Keratinocyte (primary cell): ENCODE measurements around the gene DMD. TPM values are rescaled to one million over a fixed set of nuclear protein-coding genes. Genes with fewer than 3 reads are reported as not detected.

Experiments
- DNase-seq: peaks from one replicate; pipeline ENCODE4 v3.0.0-alpha.2; 2011; ENCODE audit warnings: low read depth, missing footprints, low spot score
- FAIRE-seq: peaks from 2 replicates; lab custom pipeline; 2011; peaks lifted over from hg19 to GRCh38; lab: Jason Lieb, UNC
- H2AFZ ChIP-seq: 2 replicates; pipeline ENCODE4 v1.6.0; 2012; ENCODE audit warnings: low read length, control low read depth, inconsistent platforms; ENCODE audit not compliant: control insufficient read depth
- H3K27ac ChIP-seq: 2 replicates; pipeline ENCODE4 v1.5.1; 2011; ENCODE audit warnings: low read length; ENCODE audit not compliant: control insufficient read depth, insufficient read depth
- H3K27me3 ChIP-seq: 3 replicates; pipeline ENCODE4 v1.6.0; 2011; ENCODE audit warnings: low read length; ENCODE audit not compliant: control insufficient read depth, insufficient read depth; ENCODE audit errors: extremely low read depth
- H3K36me3 ChIP-seq, 2 experiments: 2 replicates in 1 of 2; 3 replicates in 1 of 2; pipeline ENCODE4 v1.5.1; 2011; ENCODE audit warnings: low read length in 2 of 2, mild to moderate bottlenecking in 1 of 2; ENCODE audit not compliant: control insufficient read depth in 2 of 2, insufficient read depth in 2 of 2; ENCODE audit errors: extremely low read depth in 1 of 2
- H3K4me1 ChIP-seq: 3 replicates; pipeline ENCODE4 v1.5.1; 2011; ENCODE audit warnings: low read length; ENCODE audit not compliant: control insufficient read depth, insufficient read depth; ENCODE audit errors: extremely low read depth
- H3K4me2 ChIP-seq: 3 replicates; pipeline ENCODE4 v1.6.0; 2011; ENCODE audit warnings: low read depth, low read length; ENCODE audit not compliant: control insufficient read depth, insufficient read depth; ENCODE audit errors: extremely low read depth
- H3K4me3 ChIP-seq, 3 experiments: fragments of 200-600 bp in 1 of 3; sonication (generic) in 1 of 3; 2 replicates in 2 of 3; 3 replicates in 1 of 3; pipeline ENCODE4 v1.5.1; 2011 to 2016; ENCODE audit warnings: low read length in 3 of 3, mild to moderate bottlenecking in 3 of 3, control low read depth in 2 of 3, inconsistent platforms in 1 of 3, low read depth in 1 of 3, mixed read lengths in 1 of 3, mixed run types in 1 of 3, moderate library complexity in 1 of 3; ENCODE audit not compliant: control insufficient read depth in 2 of 3, insufficient read depth in 2 of 3; ENCODE audit errors: extremely low read depth in 1 of 3
- H3K79me2 ChIP-seq: 2 replicates; pipeline ENCODE4 v1.6.0; 2012; ENCODE audit warnings: low read length; ENCODE audit not compliant: control insufficient read depth, insufficient read depth
- H3K9ac ChIP-seq: 3 replicates; pipeline ENCODE4 v1.6.0; 2011; ENCODE audit warnings: low read length; ENCODE audit not compliant: control insufficient read depth, insufficient read depth; ENCODE audit errors: extremely low read depth
- H3K9me1 ChIP-seq: 3 replicates; pipeline ENCODE4 v1.6.0; 2011; ENCODE audit warnings: low read length; ENCODE audit not compliant: control insufficient read depth, insufficient read depth; ENCODE audit errors: extremely low read depth
- H3K9me3 ChIP-seq: 2 replicates; pipeline ENCODE4 v1.5.1; 2012; ENCODE audit warnings: low read depth, low read length; ENCODE audit not compliant: control insufficient read depth
- H4K20me1 ChIP-seq: 3 replicates; pipeline ENCODE4 v1.6.0; 2011; ENCODE audit warnings: low read length; ENCODE audit not compliant: control insufficient read depth, insufficient read depth; ENCODE audit errors: extremely low read depth
- CTCF ChIP-seq, 3 experiments: IDR thresholded peaks in 1 of 3; conservative IDR thresholded peaks in 1 of 3; optimal IDR thresholded peaks in 1 of 3; 2 replicates in 2 of 3; 3 replicates in 1 of 3; pipeline versions ENCODE3 to v1.5.1; 2011; ENCODE audit warnings: low read length in 3 of 3, mild to moderate bottlenecking in 3 of 3, moderate library complexity in 2 of 3, control low read depth in 1 of 3, inconsistent platforms in 1 of 3; ENCODE audit not compliant: insufficient read depth in 2 of 3; ENCODE audit errors: extremely low read depth in 1 of 3
- EZH2 ChIP-seq: IDR thresholded peaks from one replicate; pipeline ENCODE4 v1.6.1; 2012; ENCODE audit warnings: inconsistent platforms, mild to moderate bottlenecking, low read length, moderate library complexity
- dilution Hi-C: fragments of 300-500 bp; cut with MboI; formaldehyde crosslinking; loops from one replicate; pipeline ENCODE4 v1.7.0; 2020; ENCODE audit warnings: low sequenced_read_pairs; ENCODE audit not compliant: extremely low pct_ligation_motif_present
- polyA plus RNA-seq, 5 experiments: library from polyadenylated mRNA; depleted of rRNA in 3 of 5; stranded (reverse) in 3 of 5; stranded (forward) in 1 of 5; unstranded in 1 of 5; fragments of >200 nt; gene quantifications; 1 replicate in 1 of 5; 2 replicates in 3 of 5; 3 replicates in 1 of 5; pipeline versions ENCODE4 v1.2.1 to v1.2.3, GENCODE V29; 2011 to 2012; ENCODE audit warnings: missing spikeins in 2 of 5, low read depth in 1 of 5, low replicate concordance in 1 of 5

Gene DMD
- polyA plus RNA-seq, 1 donor (not counting 4 experiments of a cell fraction or from before 2014, with no cell fraction given) = 8.9 TPM

- no peak overlapping the region for H2AFZ ChIP-seq
- dilution Hi-C loops = no loop called here
- TF ChIP-seq CTCF (optimal IDR thresholded peaks at IDR 0.05 in 1 of 3, IDR thresholded peaks at IDR 0.05 in 1 of 3, conservative IDR thresholded peaks at IDR 0.05 in 1 of 3; ENCODE audit: extremely low read depth in 1 of 3, insufficient read depth in 2 of 3, low read length in 3 of 3) = no peak
- TF ChIP-seq EZH2 = no peak
- no peak overlapping the region for H3K27ac ChIP-seq
- no peaks in the 10 kb centered on the region for H3K9me1 ChIP-seq
- H3K27me3 ChIP-seq = no peaks in the 10 kb centered on the region
- H3K36me3 ChIP-seq = no peaks in the 10 kb centered on the region
- no peaks in the 10 kb centered on the region for H3K79me2 ChIP-seq
- FAIRE-seq (no peak), DNase-seq (no peak)
- H3K4me1 ChIP-seq = no peaks in the 10 kb centered on the region
- H3K9ac ChIP-seq = no peak overlapping the region
- H4K20me1 ChIP-seq = no peaks in the 10 kb centered on the region
- H3K4me3 ChIP-seq = no peak overlapping the region
- H3K4me2 ChIP-seq = no peak overlapping the region
- H3K9me3 ChIP-seq = peaks cover 2% of the 10 kb centered on the region
Observed at GRCh38 chrX:32847921-32848320, 363.4 kb downstream of the DMD start.

- TF ChIP-seq EZH2 (no peak), CTCF (optimal IDR thresholded peaks at IDR 0.05 in 1 of 3, IDR thresholded peaks at IDR 0.05 in 1 of 3, conservative IDR thresholded peaks at IDR 0.05 in 1 of 3; ENCODE audit: extremely low read depth in 1 of 3, insufficient read depth in 2 of 3, low read length in 3 of 3) (no peak)
- no peak for DNase-seq
- Histone ChIP-seq H3K4me3 (no peak overlapping the region), H4K20me1 (no peaks in the 10 kb centered on the region), H3K36me3 (no peaks in the 10 kb centered on the region), H3K79me2 (no peaks in the 10 kb centered on the region), H3K4me2 (no peak overlapping the region), H3K9ac (no peak overlapping the region), H3K4me1 (no peaks in the 10 kb centered on the region), H3K9me3 (no peaks in the 10 kb centered on the region), H3K9me1 (no peaks in the 10 kb centered on the region), H2AFZ (no peak overlapping the region), H3K27ac (no peak overlapping the region), H3K27me3 (no peaks in the 10 kb centered on the region)
- FAIRE-seq = no peak
- dilution Hi-C loops = no loop called here
Observed at GRCh38 chrX:32842053-32842452, 369.3 kb downstream of the DMD start.
